PC-9 (cell line): ENCODE data around the gene GEN1.

Experiments used
- EZH2 ChIP-seq: fragments of 200-600 bp; sonication (generic); IDR thresholded peaks from 2 replicates; pipeline ENCODE4 v1.8.0; 2017; ENCODE audit warnings: antibody characterized with exemption, low read depth
- TF ChIP-seq, protein P1 (sequence below): fragments of 200-600 bp; sonication (generic); conservative IDR thresholded peaks from 2 replicates; pipeline ENCODE4 v1.6.1; 2017; ENCODE audit warnings: mixed run types, antibody characterized with exemption, mild to moderate bottlenecking, moderate library complexity

GRCh38 chr2:17708501-17708900, 45.4 kb upstream of the GEN1 start:
- TF ChIP-seq, protein P1, sequence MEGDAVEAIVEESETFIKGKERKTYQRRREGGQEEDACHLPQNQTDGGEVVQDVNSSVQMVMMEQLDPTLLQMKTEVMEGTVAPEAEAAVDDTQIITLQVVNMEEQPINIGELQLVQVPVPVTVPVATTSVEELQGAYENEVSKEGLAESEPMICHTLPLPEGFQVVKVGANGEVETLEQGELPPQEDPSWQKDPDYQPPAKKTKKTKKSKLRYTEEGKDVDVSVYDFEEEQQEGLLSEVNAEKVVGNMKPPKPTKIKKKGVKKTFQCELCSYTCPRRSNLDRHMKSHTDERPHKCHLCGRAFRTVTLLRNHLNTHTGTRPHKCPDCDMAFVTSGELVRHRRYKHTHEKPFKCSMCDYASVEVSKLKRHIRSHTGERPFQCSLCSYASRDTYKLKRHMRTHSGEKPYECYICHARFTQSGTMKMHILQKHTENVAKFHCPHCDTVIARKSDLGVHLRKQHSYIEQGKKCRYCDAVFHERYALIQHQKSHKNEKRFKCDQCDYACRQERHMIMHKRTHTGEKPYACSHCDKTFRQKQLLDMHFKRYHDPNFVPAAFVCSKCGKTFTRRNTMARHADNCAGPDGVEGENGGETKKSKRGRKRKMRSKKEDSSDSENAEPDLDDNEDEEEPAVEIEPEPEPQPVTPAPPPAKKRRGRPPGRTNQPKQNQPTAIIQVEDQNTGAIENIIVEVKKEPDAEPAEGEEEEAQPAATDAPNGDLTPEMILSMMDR = no peak
- no peak for TF ChIP-seq EZH2
